HL-60/S4 treated with phorbol 12-myristate 13-acetate at 8.2 ng/mL for 4 days and 3 days (cell line): Measurements from ENCODE around the gene MAOA.
"Not testable (repeated sequence)": the region's sequence is repeated elsewhere in the genome, so short reads cannot be mapped to it uniquely, and the experiment has no call there.

Source experiments
- in situ Hi-C: fragments of 300-500 bp; cut with MboI; formaldehyde crosslinking; loops from 2 replicates; pipeline ENCODE4 v1.15.0; 2022; ENCODE audit warnings: low sequenced_read_pairs

MAOA gene

DNA sequence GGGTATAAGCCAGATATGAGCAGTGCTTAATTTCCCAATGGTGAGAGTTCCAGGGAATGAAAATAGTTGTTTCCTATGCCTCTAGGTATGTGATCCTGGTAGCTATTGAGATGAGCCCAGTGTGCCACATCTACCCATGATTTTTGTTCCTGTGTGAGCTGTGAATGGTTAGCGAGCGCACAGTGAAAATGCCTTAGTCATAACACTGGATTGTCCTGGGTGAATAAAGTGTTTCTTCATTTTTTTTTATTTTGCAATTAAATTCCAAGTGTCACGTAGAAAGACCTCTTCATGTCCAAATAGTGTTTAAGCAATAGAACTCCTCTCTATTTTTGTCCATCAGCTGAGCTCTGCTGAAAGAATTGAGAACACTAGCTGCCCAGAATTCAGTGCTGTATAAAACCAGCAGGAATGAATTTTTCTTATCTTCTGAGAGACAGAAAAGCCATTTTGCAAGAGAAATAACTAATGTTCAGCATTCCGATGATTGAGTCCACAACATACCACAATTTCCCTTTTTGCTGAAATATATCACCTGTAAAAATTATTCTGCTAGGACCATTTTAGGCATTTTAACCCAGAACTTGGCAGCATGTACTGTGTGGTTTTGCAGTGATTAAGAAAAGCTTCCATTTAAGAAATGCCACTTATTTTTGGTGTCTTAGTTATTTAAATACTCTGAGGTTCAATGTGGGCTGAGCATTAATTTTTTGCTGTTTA is 5.6 kb downstream of the MAOA start:
- in situ Hi-C loops: no loop called here

DNA sequence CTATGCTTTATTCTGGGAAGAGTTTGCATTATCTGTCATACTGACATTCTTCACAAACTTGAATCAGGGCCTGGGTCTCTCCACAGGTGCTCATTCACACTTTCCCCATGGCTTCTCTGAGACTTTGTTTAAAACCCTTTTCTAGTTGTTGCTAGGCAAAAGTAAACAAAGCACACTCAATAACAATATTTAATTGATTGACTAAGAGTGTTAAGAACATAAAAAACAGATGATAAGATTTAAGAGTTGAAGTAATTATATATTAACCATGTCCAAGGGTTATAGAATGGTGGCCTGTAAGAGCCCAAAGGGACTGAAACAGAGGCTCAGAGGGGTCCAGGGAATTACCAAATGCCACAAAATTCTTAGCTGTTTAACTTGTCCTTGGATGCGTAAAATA is 7.1 kb downstream of the MAOA start:
- in situ Hi-C loops: no loop called here

DNA sequence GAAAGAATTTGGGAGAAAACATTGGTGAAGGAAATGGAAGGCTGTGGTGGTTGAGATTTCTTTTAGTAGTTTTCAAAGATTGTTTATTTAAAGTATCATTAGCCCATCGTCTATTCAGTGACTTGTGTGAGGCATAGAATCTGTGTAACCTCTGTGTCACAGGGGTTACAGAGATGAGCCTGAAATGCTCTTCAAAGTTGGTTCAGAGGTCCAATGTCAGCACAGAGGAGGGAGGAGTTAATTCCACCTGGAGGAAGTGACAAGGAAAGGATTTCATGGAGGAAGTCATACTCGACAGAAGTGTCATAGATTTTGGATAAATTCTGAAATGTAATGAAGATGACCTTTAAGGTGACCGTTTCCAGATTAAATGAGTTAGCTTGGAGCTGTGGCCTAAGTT is 8.2 kb downstream of the MAOA start:
- in situ Hi-C loops: no loop called here

DNA sequence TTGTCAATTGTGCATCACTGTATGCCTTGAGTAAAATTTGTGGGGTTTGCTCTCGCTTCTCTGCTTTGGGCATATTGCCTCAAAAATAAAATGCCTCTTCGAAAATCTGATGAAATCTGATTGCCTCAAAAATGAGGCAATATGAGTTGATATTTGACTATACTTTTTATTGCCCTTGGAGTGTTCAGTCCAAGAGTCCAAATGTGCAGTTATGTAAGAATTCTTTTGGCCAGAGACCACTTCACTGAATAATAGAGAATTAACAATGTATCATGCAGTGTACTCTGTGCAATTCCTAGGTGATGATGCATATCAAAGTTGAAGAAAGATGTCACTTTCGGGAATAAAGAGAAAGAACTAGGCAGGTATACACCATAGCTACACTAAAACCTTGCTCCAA is 8.6 kb downstream of the MAOA start:
- in situ Hi-C loops: no loop called here

DNA sequence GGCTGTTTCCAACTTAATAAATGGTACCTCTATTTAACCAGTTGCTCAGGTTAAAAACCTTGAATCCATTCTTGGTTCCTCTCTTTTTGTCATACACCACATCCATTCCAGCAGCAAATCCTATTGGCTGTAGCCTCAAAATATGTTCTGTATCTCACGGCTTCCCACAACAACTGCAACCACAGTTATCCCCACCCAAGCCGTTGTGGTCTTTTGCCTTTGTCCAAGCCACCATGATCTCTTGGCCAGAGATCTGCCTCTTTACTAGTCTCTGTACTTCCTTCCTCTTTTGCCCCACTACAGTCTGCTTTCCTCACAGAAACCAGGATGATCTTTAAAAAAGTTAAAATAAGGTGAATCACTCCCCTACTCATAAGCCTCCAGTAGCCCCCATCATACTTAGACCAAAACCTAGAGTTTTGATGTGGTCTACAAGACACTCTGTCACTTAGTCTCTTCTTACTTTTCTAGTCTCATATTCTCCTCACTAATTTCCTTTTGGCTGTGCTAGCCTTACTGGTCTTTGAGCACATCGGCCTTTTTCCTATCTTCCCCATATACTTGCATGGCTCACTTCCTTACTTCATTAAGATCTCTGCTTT is 10.3 kb downstream of the MAOA start:
- in situ Hi-C loops: no loop called here

DNA sequence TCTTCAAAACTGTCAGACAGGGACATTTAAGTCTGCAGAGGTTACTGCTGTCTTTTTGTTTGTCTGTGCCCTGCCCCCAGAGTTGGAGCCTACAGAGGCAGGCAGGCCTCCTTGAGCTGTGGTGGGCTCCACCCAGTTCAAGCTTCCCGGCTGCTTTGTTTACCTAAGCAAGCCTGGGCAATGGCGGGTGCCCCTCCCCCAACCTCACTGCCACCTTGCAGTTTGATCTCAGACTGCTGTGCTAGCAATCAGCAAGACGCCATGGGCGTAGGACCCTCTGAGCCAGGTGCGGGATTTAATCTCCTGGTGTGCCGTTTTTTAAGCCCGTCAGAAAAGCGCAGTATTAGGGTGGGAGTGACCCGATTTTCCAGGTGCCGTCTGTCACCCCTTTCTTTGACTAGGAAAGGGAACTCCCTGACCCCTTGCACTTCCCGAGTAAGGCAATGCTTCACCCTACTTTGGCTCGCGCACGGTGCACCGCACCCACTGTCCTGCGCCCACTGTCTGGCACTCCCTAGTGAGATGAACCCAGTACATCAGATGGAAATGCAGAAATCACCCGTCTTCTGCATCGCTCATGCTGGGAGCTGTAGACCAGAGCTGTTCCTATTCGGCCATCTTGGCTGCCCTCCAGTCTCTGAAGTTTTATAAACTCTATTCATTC is 20.0 kb downstream of the MAOA start:
- in situ Hi-C loops: not testable (repeated sequence)

DNA sequence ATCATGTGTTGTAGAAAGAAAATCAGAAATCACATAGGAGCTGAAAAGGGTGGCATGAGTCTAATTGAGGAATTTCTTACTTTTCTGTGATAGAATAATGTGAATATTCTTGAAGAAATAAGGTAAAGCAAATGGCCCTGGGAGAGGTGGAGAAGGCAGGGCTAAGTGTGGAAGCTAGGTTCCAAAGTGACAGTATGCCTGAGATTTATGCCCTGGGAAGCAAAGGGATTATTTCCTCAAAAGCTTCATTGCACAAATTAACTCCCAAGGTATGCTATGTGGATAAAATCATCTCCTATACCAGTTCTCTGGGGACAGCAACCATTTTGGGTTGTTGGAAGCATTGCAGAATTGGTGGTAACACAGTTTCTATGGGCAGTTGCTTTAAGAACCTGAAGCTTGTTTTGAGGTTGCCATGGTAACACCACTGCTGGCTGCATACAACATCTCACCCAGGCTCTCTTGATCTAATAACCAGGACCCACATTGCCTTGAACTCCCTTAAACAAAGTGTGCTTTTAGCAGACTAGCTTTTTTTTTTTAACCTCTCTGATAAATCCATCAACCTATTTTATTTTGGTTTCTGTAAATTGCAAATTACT is 21.0 kb downstream of the MAOA start:
- in situ Hi-C loops: no loop called here

DNA sequence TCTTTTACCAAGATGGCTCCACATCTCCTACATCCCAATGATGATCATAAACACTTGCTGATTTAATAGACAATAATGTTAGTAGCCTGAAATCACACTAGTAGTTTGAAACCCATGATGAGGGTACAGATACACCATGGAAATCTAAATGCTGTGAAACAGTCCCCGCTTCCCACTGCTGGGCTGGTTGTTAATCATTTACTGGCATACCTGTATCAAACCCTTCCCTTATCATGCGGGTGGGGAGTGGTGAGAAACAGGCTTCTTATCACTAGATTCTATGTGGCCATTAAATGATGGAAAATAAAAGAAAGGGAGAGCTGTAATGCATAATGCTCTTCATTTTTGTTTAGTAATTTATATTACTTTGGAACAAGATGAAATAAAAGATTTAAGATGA is 21.9 kb downstream of the MAOA start:
- in situ Hi-C loops: no loop called here

DNA sequence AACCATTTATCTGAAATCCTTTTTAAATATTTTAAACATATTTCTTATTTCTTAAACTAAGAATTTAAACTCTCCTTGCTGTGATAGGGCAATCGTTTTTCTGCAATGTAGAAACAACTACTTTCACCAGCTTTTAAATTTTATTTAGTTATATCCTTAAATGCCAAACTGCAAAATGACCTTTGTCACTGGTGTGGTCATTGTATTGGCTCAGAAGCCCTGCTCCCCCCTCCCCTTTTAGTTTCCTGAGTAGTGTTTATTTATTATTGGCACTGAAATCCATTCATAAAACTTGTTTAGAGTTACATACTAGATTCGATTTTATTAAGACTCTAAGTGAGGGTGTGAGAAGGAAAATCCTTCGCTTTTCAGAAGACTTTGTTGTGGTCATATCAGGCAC is 23.0 kb downstream of the MAOA start:
- in situ Hi-C loops: no loop called here

DNA sequence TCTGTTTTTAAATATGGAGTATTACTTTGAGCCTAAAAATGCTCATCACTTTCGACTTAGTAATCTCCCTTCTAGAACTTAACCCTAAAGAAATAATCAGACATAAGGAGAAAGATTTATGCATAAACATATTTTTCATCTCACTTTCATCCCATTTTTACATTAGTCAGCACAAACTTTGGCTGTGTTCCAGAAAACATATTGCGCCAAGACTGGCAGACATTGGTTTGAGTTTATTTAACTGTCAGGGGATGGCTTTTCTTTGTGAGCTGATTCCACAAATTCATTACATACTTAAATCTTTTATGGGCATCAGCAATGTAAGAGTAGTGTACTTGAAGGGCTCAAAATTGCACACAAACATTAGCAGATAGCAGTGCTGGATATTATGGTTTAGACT is 23.7 kb downstream of the MAOA start:
- in situ Hi-C loops: no loop called here

DNA sequence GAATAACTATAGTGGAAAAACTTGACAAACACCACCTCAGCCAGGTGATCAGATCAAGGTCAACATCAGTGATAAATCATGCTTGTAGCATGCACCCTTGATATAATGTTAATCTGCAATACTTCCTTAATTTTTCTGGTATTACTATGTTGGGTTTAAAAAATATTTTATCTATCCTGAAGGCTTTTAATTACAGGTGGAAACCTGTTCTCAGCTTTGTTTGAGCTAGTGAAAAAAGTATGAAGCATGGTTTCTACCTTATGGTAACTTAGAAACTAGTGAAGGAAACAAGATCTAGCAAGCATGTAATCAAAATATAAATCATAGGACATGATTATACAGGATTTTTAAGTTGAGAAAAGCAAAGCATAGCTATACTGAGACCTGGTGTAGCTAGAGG is 26.6 kb downstream of the MAOA start:
- in situ Hi-C loops: no loop called here

DNA sequence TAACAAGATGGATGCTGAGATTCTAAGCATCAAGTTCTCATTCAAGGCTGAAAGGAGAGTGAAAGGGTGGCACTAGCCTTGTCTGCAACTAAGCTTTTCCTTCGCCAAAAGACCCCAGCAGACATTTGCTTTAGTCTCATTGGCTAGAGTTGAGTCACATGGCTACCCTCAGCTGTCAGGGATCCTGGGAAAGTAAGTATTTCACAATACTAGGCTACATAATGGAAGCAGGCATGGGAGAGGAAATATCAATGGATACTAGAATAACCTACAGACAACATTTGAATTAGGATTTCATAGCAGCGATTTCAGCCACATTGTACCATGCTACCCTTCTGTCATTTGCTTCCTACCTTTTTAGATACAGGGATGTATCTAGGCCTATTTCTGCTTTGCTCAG is 29.1 kb downstream of the MAOA start:
- in situ Hi-C loops: no loop called here

DNA sequence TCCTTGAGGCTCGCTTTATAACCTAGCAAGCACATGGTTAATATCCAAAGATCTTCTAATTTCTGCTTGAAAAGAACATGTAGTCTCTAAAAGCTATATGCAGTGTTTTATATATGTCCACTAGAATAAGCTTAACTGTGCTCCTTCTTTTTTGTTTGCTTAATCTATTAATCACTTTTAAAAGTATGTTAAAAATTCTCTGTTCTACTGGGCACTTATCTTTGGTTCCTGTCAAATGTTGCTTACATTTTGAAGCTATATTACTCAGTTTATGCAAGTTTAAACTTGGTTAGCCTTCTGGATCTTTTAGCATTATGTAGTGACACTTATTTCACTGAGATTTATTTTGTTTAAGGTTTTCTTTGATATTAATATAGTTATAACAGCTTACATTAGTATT is 32.5 kb downstream of the MAOA start:
- in situ Hi-C loops: no loop called here

DNA sequence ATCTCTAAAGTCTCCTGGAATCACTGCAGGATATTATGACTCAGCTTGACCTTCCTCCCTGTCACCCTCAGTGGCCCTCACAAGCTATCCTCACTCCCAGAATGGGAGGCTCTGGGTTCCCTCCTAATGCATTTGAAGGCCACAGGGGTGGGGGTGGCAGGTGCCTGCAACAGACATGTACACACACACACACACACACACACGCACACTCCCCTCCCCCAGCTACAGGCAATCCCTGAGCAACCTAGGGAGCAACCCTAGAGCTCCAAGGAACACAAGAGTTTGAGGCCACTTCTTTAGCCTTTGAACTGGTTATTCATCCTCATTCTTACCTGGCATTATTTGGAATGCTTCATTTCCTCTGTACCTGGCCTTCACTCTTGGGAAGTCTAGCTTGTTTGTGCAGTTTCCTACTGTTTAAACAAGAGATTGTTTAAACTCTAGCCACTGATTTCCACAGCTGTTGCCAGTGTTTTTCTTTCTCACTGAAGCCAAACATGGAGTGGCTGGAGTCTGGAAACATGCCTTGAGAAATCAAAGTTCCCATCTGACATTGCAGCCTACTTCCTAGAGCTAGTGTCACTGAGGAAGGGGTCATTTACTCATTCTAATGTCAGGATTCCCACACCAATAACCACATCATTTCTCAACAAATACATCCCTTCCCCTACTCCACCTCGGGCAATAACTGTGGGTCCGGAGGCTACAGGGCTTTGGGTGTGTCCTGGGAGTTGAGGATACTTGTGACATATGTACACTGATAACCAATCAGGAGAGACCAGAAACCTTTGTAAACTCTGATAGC is 37.7 kb downstream of the MAOA start:
- in situ Hi-C loops: no loop called here

DNA sequence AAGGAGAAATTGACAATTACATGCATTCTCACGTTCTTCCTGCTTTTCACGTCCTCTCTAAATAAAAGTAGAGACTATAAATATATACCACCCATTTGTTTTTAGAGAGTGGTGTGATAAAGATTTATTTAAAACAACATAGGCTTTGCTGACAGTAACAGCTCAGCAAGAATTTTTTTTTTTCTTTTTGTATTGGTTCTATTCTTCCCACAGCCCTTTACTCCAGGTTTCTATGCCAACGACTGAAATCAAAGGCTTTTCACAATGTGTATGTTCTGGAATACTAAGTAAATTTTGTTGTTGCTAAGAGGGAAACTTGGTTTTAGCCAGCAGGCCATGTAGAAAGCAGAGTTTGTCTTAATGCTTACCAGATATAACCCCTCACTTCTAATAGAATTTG is 43.4 kb downstream of the MAOA start:
- in situ Hi-C loops: no loop called here

DNA sequence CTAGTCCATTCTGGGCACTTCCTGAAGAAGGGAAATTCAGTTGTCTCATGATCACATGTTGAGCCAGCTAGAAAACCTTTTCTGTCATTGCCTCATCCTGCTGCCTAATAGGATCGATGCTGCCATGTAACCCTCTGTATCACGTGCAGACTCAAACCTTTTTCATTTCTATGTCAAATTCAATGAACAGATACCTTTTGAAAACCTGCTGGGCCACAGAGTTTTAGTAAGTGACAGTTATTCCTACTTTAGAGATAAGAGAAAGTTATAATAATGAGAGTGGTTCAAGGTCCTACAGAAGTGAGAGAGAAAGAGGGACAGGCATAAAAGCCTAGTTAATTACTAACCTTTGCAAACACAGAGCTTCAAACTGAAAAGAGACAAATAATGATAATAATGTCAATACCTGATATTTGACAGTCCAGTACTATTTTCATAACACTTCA is 46.0 kb downstream of the MAOA start:
- in situ Hi-C loops: no loop called here

DNA sequence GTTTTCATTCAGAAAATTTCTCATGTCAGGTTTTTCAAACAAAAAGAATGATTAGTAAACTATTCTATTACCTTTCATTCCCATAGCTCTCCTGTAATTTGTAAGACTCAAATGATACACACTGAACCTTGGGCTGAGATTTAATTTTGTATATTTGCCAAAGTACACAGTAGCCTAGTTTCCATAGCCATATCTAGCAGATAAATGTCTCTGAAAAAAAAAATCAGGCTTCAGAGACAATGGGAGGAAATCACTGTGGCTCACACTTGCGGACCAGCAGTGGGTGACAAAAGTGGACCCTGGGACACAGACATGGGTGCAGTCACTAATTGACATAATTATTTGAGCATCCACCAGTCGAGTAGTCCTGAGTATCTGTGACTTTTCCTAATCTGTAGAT is 46.6 kb downstream of the MAOA start:
- in situ Hi-C loops: no loop called here

DNA sequence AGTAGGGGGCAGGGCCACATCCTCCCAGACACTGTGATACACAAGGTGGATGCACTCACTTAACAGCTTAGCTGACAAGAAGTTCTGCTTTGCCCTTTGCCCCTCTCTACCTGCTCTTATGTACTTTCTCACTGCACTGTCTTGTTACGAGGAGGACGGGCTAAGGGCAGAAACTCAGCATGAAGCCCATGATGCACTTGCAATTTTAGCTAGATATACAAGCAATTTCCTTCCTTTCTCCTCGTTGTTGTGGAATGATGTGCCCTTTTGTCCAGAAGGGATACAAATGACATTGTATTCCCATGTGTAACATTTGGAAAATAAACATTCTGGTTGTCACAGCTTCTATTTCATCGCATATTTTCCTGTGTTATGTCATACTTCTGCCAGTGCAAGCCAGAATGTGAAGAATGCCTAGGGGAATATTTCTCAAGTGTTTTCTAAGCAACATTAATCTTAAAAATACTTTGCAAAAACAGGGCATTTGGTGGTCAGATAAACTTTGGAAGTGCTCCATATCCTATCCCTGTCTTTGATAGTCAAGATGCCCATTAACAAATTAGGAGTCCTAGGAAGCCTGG is 47.2 kb downstream of the MAOA start:
- in situ Hi-C loops: no loop called here

DNA sequence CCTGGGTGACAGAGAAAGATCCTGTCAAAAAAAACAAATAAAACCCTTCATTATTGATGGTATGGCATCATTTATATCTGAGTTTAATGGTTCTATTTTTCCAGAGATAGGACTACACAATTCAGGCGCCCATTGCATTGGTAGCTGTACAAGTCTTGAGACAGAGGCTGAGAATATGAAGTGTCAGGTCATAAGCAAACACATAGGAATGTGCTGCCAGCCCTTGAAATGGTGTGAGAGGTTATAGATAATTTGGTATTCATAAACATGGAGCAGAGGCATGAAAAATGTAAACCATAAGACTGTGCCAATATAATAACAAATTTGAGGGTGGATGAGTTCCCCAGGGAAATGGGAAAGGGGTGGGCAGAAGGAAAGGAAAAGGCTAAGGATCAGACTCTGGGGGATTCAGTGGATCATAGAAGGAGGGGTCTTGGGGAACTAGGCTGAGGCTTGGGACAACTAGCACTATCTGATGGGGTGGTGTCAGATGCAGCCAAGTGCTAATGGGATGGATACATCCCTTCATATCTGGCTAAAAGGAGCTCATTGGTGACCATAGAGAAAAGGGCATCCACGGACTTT is 50.8 kb downstream of the MAOA start:
- in situ Hi-C loops: no loop called here

DNA sequence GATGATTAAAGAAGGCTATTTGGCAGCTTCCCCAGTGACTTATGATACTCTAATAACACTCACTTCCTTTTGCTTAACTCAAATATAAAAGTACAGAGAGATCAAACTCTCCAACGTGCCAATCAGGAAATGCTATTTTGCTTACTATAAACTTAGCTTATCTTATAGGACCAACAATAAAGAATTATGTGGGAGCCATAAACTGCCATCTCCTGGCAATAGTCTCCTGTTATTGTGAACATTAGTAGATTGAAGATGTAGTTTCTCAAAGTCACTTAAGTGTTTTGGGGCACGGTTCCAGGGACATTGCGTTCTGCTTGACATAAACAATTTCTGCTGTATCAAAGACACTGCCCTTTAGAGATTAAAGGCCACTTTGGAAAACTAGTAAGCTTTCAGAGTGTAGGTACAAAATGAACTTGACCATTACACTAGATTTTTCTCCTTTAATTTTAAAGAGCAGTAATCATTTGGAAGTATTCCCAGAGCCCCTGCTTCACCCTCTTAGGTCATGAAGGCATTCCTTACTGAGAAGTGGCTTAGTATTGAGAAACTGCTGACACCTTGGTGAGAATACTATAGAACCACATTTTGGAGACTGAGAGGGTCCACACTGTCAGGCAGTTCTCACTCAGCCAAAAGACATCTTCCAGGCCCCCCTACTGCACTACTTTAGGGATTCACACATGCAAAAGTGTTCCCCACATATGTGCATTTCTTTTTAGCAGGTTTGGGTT is 51.9 kb downstream of the MAOA start:
- in situ Hi-C loops: no loop called here
